ENCODE measurements around the gene CLDN19. TPM values are rescaled to one million over a fixed set of nuclear protein-coding genes. Genes with fewer than 3 reads are reported as not detected.
"Not testable (repeated sequence)": the region's sequence is repeated elsewhere in the genome, so short reads cannot be mapped to it uniquely, and the experiment has no call there.

Gene CLDN19
- total and polyA plus RNA-seq, 4 experiments from 2014 or later: not detected

GRCh38 chr1:42721926-42722325 is 18.1 kb downstream of the CLDN19 start:
- Mint-ChIP-seq H3K9me3 (peaks cover 0 to 1% (median 0%) of the 10 kb centered on the region in 8 donors), H3K27ac (peak overlapping the region in 1 of 7 donors; percentile 24), H3K36me3 (peaks cover 10 to 17% of the 10 kb centered on the region in 2 donors), H3K4me3 (no peak overlapping the region), H3K27me3 (no peaks in the 10 kb centered on the region), H3K4me1 (peaks cover 0 to 1% (median 0%) of the 10 kb centered on the region in 4 donors)
- intact Hi-C loops (cut with micrococcal nuclease): no loop called here
- no peaks in the 10 kb centered on the region for H3K27me3 ChIP-seq (ENCODE audit: insufficient read depth, low read length)
- H3K4me1 ChIP-seq (ENCODE audit: insufficient read depth, low read length): no peaks in the 10 kb centered on the region
- ChIA-PET POLR2A (ENCODE audit: partially characterized antibody) (no interaction called here), CTCF (ENCODE audit: partially characterized antibody) (interaction anchor here (0.7 kb wide), 1 partner anchor 36 kb away, joined by 3 read pairs; no protein-coding TSS in a partner anchor)
- no peak for DNase-seq
- H3K27ac ChIP-seq (ENCODE audit: low read depth, low read length): no peak overlapping the region
- H3K4me3 ChIP-seq (ENCODE audit: low read length in 2 of 2): no peak overlapping the region
- no peaks in the 10 kb centered on the region for H3K9me3 ChIP-seq (ENCODE audit: control insufficient read depth in 1 of 2, low read length in 2 of 2)
- H3K36me3 ChIP-seq (ENCODE audit: insufficient read depth, low read length): no peaks in the 10 kb centered on the region

DNA sequence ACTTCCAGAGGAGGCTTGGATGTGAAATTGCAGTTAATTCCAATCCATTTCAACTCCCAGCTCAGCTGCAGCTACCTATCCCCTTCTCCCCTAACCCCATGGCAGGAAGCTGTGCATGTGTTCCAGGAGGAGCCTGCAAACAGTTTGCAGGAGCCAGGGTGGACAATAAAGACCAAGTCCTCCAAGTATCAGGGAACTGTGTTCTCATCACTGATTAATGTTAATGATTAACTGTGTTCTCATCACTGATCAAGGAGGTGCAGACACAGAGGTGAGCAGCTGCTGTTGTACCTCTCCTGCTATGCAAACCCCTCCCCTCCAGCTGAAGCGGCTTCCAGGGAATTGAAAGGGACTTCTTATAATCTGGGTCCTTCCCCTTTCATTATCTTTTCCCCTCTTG is 19.2 kb downstream of the CLDN19 start:
- no peaks in the 10 kb centered on the region for H3K27me3 Mint-ChIP-seq
- no peaks in the 10 kb centered on the region for H3K36me3 ChIP-seq (ENCODE audit: insufficient read depth, low read length)
- peaks cover 13 to 23% of the 10 kb centered on the region in 2 donors for H3K36me3 Mint-ChIP-seq
- no peaks in the 10 kb centered on the region for H3K27me3 ChIP-seq (ENCODE audit: insufficient read depth, low read length)
- H3K4me1 Mint-ChIP-seq: peaks cover 0 to 1% (median 0%) of the 10 kb centered on the region in 4 donors
- H3K9me3 ChIP-seq (ENCODE audit: control insufficient read depth in 1 of 2, low read length in 2 of 2): no peaks in the 10 kb centered on the region
- H3K4me1 ChIP-seq (ENCODE audit: insufficient read depth, low read length): no peaks in the 10 kb centered on the region
- POLR2A ChIA-PET (ENCODE audit: partially characterized antibody): no interaction called here
- H3K4me3 Mint-ChIP-seq: no peak overlapping the region
- DNase-seq: no peak
- H3K4me3 ChIP-seq (ENCODE audit: low read length in 2 of 2): no peak overlapping the region
- intact Hi-C loops (cut with micrococcal nuclease): no loop called here
- H3K9me3 Mint-ChIP-seq: peaks cover 0 to 1% (median 0%) of the 10 kb centered on the region in 8 donors
- no peak overlapping the region for H3K27ac ChIP-seq (ENCODE audit: low read depth, low read length)
- H3K27ac Mint-ChIP-seq: no peak overlapping the region
- CTCF ChIA-PET (ENCODE audit: partially characterized antibody): no interaction called here

- POLR2A ChIA-PET (ENCODE audit: partially characterized antibody): interaction anchor here (0.6 kb wide), 1 partner anchor 365 kb away, joined by 3 read pairs; no protein-coding TSS in a partner anchor
- H3K36me3 Mint-ChIP-seq: peaks cover 52 to 72% of the 10 kb centered on the region in 2 donors
Measured at GRCh38 chr1:42714441-42714840, 25.6 kb downstream of the CLDN19 start.

GRCh38 chr1:42713293-42713692 is 26.7 kb downstream of the CLDN19 start:
- H3K27ac ChIP-seq (ENCODE audit: low read depth, low read length): no peak overlapping the region
- Mint-ChIP-seq H3K4me3 (no peak overlapping the region), H3K9me3 (peaks cover 2 to 36% (median 21%) of the 10 kb centered on the region in 8 donors), H3K4me1 (peaks cover 0 to 8% (median 4%) of the 10 kb centered on the region in 4 donors), H3K36me3 (peaks cover 50 to 71% of the 10 kb centered on the region in 2 donors), H3K27ac (no peak overlapping the region), H3K27me3 (no peaks in the 10 kb centered on the region)
- no peaks in the 10 kb centered on the region for H3K27me3 ChIP-seq (ENCODE audit: insufficient read depth, low read length)
- CTCF ChIA-PET (ENCODE audit: partially characterized antibody): no interaction called here
- DNase-seq: no peak
- no peak overlapping the region for H3K4me3 ChIP-seq (ENCODE audit: low read length in 2 of 2)
- H3K4me1 ChIP-seq (ENCODE audit: insufficient read depth, low read length): no peaks in the 10 kb centered on the region
- H3K36me3 ChIP-seq (ENCODE audit: insufficient read depth, low read length): no peaks in the 10 kb centered on the region
- POLR2A ChIA-PET (ENCODE audit: partially characterized antibody): no interaction called here
- intact Hi-C loops (cut with micrococcal nuclease): no loop called here
- peaks cover 0 to 7% of the 10 kb centered on the region in 2 donors for H3K9me3 ChIP-seq (ENCODE audit: control insufficient read depth in 1 of 2, low read length in 2 of 2)

More at GRCh38 chr1:42714441-42714840, 25.6 kb downstream of the CLDN19 start:
- H3K27ac ChIP-seq (ENCODE audit: low read depth, low read length); H3K27me3 ChIP-seq (ENCODE audit: insufficient read depth, low read length); H3K36me3 ChIP-seq (ENCODE audit: insufficient read depth, low read length); DNase-seq; H3K4me3 ChIP-seq (ENCODE audit: low read length in 2 of 2); H3K9me3 ChIP-seq (ENCODE audit: control insufficient read depth in 1 of 2, low read length in 2 of 2); H3K27ac Mint-ChIP-seq; CTCF ChIA-PET (ENCODE audit: partially characterized antibody); intact Hi-C loops (cut with micrococcal nuclease); H3K4me1 Mint-ChIP-seq; H3K4me3 Mint-ChIP-seq; H3K4me1 ChIP-seq (ENCODE audit: insufficient read depth, low read length); H3K27me3 Mint-ChIP-seq: not testable (repeated sequence)
- H3K9me3 Mint-ChIP-seq: peaks cover 2 to 36% (median 21%) of the 10 kb centered on the region in 8 donors

- H3K4me1 Mint-ChIP-seq; H3K36me3 ChIP-seq (ENCODE audit: insufficient read depth, low read length); H3K4me1 ChIP-seq (ENCODE audit: insufficient read depth, low read length); H3K27ac ChIP-seq (ENCODE audit: low read depth, low read length); intact Hi-C loops (cut with micrococcal nuclease); H3K27me3 ChIP-seq (ENCODE audit: insufficient read depth, low read length); H3K27me3 Mint-ChIP-seq; H3K27ac Mint-ChIP-seq; H3K4me3 ChIP-seq (ENCODE audit: low read length in 2 of 2); H3K9me3 ChIP-seq (ENCODE audit: control insufficient read depth in 1 of 2, low read length in 2 of 2); DNase-seq; POLR2A ChIA-PET (ENCODE audit: partially characterized antibody); H3K4me3 Mint-ChIP-seq; CTCF ChIA-PET (ENCODE audit: partially characterized antibody): not testable (repeated sequence)
- peaks cover 53 to 73% of the 10 kb centered on the region in 2 donors for H3K36me3 Mint-ChIP-seq
- H3K9me3 Mint-ChIP-seq: peaks cover 2 to 36% (median 20%) of the 10 kb centered on the region in 8 donors
Measured at GRCh38 chr1:42712808-42713207, 27.2 kb downstream of the CLDN19 start.

- Histone ChIP-seq H3K4me1 (ENCODE audit: insufficient read depth, low read length) (no peaks in the 10 kb centered on the region), H3K36me3 (ENCODE audit: insufficient read depth, low read length) (peaks cover 45% of the 10 kb centered on the region), H3K4me3 (ENCODE audit: low read length in 2 of 2) (no peak overlapping the region), H3K27ac (ENCODE audit: low read depth, low read length) (no peak overlapping the region), H3K9me3 (ENCODE audit: control insufficient read depth in 1 of 2, low read length in 2 of 2) (no peaks in the 10 kb centered on the region), H3K27me3 (ENCODE audit: insufficient read depth, low read length) (no peaks in the 10 kb centered on the region)
- POLR2A ChIA-PET (ENCODE audit: partially characterized antibody): no interaction called here
- Mint-ChIP-seq H3K27me3 (no peaks in the 10 kb centered on the region), H3K36me3 (peaks cover 73 to 80% of the 10 kb centered on the region in 2 donors), H3K9me3 (no peaks in the 10 kb centered on the region), H3K27ac (peak overlapping the region in 3 of 7 donors; percentile 15 to 65 (median 57)), H3K4me1 (no peaks in the 10 kb centered on the region), H3K4me3 (no peak overlapping the region)
- no peak for DNase-seq
- intact Hi-C loops (cut with micrococcal nuclease): no loop called here
- CTCF ChIA-PET (ENCODE audit: partially characterized antibody): no interaction called here
Measured at GRCh38 chr1:42703888-42704464, 36.1 kb downstream of the CLDN19 start.

GRCh38 chr1:42700006-42700405 is 40.0 kb downstream of the CLDN19 start:
- Mint-ChIP-seq H3K27me3 (no peaks in the 10 kb centered on the region), H3K27ac (peak overlapping the region in 2 of 7 donors; percentile 20 to 41), H3K4me1 (peaks cover 2 to 12% (median 4%) of the 10 kb centered on the region in 4 donors), H3K9me3 (no peaks in the 10 kb centered on the region), H3K36me3 (peaks cover 80 to 93% of the 10 kb centered on the region in 2 donors), H3K4me3 (peak overlapping the region in 1 of 8 donors; percentile 45)
- H3K27ac ChIP-seq (ENCODE audit: low read depth, low read length): no peak overlapping the region
- no peaks in the 10 kb centered on the region for H3K9me3 ChIP-seq (ENCODE audit: control insufficient read depth in 1 of 2, low read length in 2 of 2)
- H3K4me1 ChIP-seq (ENCODE audit: insufficient read depth, low read length): no peaks in the 10 kb centered on the region
- H3K36me3 ChIP-seq (ENCODE audit: insufficient read depth, low read length): peaks cover 84% of the 10 kb centered on the region
- intact Hi-C loops (cut with micrococcal nuclease): no loop called here
- no peak for DNase-seq
- H3K4me3 ChIP-seq (ENCODE audit: low read length in 2 of 2): no peak overlapping the region
- ChIA-PET POLR2A (ENCODE audit: partially characterized antibody) (no interaction called here), CTCF (ENCODE audit: partially characterized antibody) (no interaction called here)
- H3K27me3 ChIP-seq (ENCODE audit: insufficient read depth, low read length): no peaks in the 10 kb centered on the region

All from CD4-positive, alpha-beta memory T cell (primary cell).